Measurements from ENCODE around the gene FTCDNL1.

The FTCDNL1 gene

DNA sequence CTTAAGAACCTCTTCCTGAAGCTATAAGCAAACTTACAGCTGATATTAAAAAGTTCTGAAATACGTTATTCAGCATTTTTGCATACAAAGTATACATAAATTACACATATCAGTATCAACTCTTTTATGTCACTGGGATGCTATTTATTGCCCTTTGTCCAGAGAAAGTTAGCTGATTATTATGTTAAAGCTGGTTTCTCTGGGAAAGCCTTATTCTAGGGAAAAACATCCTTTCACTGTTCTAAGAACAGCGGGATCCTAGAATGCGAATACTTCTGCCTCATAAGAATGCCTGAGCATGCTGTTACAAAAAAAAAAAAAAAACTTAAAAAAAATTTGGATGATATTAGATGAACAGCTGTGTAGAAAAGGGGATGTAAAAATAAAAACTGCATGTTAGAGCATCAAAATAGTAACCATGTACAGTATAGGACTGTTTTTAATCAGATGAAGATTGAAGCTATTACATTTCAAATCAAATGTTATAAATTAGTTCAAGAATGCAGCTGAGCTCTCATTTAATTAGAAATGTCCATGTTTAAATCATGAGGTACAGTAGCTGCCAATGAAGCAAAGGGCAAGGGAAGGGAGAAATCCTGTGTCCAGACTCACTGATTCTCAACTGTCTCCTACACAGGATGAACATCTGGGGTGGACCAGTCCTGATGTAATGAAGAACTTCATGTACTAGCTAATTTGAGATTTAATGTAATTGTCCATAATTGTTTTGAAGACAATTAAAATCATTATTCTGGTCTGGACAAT lies 8.2 kb downstream of the FTCDNL1 start:
- no peak for DNase-seq (ENCODE audit: low spot score)

DNA sequence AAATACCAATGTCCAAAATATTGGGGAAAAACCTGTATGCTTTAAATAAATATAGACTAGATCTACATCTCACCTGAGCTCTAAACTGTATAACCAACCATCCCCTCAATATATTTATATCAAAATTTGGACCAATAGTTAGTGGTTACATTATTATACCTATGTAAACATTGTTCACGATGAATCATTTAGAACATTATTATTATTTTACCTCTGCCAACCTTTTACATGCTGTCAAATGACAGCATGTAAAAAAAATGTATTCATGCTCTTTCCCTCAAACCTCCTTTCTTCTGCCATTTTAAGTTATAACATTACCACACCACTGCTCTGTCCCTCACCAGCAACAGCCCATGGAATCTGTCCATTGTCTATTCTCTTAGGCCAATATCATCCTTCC lies 9.6 kb downstream of the FTCDNL1 start:
- no peak for DNase-seq (ENCODE audit: low spot score)

DNA sequence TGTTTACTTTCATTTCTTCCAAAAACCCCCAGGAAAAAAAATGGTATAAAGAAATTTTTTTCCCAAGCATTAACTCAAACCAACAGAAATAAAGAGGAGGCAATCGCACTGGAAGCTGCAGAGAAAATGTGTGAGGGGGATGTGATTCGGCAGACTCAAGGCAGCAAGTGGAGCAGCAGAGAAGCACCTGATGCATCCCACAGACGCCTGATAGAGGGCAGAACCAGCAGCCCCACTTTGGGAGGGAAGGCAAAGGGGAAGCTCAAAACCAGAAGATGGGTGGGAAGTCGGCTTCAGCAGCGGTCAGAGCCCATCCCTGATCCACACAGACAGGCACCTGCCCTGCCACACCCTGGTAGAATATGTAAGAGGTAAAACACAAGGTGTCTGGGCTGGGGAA lies 12.6 kb downstream of the FTCDNL1 start:
- DNase-seq (ENCODE audit: low spot score) = no peak

DNA sequence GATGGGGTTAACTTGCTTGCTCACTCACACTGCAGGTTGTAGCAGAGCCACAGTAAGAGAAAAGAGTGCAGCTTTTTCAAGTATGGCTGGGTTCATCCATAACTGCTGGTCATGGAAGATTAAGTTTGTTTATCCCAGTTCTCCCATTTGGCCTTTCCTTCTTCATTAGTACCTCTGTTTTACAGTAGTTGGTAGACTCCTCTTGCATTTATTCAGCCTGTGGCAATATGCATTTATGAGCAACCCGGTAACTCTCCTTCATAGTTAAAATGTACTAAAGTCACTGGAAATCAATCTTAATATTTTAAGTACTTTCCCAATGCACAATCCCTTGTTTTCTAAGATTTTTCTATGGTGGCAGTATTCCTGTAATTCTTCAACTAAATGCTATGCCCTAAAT lies 14.0 kb downstream of the FTCDNL1 start:
- DNase-seq (ENCODE audit: low spot score) = no peak

DNA sequence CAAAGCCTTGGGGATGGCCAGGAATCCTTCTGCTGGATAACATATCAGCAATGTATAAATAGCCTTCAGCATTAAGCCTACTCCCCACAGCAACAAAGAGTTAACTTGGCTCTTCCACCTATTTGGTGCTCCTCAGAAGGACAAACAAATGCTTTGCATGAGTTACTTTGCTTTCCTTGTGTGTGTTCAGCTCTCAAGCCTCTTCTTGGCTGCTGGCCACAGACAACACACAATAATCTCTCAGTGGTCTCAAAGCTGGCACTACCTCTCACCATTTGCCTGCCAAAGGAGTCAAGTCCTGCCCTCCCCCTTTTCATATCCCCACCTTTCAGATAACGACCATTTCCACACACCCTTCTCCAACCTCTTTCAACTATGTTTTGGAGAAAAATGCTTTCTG lies 17.5 kb downstream of the FTCDNL1 start:
- DNase-seq (ENCODE audit: low spot score) = no peak

DNA sequence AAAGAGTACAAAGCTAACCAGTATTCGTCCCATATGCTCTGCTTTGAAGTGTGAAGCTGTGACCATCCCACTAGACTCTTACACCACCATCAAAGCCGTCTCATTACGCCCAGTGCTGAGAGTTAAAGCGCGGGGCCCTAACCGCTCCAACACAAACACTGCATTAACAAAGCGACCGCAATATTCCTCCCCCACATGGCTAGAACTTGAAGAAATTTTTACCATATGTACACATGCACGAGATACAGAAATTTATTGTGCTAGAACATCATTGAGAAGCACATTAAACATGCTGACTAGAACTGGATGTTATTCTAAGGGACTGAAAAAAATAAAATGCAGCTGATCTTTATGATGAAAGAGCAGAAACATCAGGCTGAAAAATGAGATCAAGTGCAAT lies 20.5 kb downstream of the FTCDNL1 start:
- DNase-seq (ENCODE audit: low spot score) = no peak

DNA sequence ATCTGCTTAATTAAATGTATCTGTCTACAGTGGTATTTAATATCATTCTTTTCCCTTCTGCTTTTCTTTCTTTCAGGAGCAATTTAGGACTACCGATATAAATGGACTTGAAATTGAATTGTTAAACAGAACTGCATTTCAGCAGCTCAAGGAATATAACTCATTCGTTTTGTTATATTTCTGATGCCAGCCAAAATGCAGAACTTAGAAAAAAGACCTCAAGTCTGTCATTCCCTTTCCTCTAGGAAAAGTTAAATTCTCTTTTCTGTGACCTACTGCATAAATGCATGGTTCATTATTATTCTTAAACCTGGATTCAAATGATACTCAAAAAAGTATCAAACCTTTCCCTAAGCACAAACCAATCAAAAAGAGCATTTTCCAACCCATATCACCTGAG lies 21.4 kb downstream of the FTCDNL1 start:
- no peak for DNase-seq (ENCODE audit: low spot score)

DNA sequence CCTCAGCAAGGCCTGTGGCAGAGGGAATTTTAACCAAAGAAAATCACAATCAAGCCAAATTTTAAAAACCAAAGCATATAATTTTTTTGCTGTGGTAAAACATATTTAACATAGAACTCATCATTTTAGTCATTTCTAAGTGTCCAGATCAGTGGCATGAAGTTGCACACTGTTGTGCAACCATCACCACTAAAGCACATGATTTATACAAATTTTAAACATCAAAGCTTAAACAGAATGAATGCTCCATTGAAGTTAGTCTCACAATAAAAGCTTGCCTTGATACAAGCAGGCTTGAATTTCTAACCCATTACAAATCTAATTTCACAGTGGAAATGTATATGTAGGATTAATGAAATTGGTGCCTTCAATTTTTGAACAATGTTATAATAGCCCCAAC lies 31.2 kb downstream of the FTCDNL1 start:
- DNase-seq (ENCODE audit: low spot score) = no peak

DNA sequence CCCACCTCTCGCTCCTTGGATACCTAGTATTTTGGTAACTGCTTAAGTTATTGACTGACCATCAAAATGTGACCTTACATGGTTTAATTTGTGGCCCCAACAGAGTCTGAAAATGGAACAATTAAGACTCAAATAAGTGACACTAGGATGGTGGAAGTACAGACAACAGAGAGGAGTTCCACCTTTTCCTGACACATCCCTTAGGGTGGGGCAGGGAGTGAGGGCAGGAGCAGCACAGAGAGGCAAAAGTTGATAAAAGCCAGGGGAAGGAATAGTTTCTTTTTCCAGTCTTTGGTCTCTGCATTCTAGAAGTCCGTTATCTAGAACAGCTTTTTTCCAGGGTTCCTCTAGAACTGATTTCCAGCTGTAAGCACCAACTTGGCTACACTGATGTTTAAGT lies 32.2 kb downstream of the FTCDNL1 start:
- no peak for DNase-seq (ENCODE audit: low spot score)

DNA sequence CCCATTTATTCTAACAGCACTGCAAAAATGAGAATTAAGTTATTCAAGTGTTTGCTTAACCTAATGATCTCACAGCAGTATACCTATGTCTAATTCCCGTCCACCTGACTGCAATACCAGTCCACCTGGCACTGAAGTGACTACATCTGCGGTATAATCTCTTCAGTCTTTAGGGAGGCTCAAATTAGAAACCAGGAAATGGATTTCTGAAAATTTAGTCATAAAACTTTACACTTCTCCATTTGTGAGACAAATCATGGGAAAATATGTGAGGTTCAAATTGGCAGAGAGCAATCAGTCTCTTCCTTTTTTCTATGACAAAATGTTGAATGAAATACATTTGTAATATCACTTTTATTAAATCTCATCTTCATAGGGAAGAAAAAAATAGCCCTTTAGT lies 33.0 kb downstream of the FTCDNL1 start:
- DNase-seq (ENCODE audit: low spot score) = no peak

DNA sequence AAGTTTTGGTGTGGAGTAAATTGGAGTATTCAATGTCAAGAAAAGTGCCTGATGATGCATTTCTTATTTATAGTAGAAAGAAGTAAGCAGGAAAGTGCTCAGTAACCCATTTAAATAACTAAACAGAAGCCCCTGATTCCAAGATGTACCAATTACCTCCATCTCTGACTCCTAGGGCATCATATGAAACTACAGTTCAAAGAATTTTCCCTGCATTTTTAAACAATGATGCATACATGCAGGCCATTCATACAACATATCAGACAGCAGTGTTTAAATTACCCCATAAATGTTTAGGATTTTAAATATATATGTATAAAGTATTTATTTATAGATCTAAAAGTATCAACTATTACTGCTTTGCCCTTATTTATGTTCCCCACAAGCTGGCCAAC lies 36.2 kb downstream of the FTCDNL1 start:
- no peak for DNase-seq (ENCODE audit: low spot score)

DNA sequence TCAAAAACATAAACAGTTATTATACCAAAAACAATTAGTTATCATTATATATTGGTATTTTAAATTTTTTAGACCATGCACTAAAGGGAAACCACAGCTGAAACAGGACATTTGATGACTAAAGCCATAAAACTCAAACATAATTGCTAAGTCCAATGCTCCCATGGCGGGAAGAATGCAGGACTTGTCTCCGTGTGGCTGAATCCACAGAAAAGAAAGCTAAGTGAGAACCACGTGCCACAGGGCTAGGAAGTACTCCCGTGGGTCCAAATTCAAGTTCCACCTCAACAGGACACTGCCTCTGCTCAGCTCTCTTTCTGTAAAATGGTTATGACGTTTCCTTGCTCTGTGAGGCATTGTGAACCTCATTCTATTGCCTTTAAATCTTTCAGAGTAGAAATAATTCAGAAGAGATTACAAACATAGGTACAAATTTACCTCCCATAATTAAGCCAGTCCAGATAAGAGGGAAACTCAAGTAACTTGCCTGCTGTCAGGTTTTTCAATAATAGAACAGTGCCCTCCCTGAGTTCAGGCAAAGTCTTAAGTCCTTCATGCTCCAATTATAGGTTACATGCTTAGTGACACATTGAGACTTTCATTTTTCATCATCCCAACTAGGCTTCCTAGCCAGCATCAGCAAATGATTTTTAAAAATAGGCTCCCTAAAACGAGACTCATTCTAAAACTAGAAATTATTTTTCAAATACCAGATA lies 36.7 kb downstream of the FTCDNL1 start:
- no peak for DNase-seq (ENCODE audit: low spot score)

DNA sequence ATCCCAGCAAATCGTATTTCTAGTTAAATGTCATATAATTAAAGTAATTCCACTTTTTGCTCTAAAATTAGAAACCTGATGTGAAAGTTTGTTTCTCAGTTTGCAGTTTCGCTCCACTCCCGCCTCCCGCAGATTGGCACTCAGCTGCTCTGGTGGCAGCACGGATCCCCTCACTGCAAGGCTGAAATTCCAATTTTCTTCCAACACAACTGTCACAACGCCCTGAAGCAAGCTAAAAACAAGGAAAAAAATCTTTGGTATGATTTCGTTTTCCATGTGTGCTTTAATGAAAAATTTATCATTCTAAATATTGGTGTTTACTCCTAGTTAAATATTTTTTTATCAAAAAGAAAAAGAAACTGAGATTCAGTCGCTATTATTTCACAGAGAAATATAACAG lies 38.5 kb downstream of the FTCDNL1 start:
- no peak for DNase-seq (ENCODE audit: low spot score)

DNA sequence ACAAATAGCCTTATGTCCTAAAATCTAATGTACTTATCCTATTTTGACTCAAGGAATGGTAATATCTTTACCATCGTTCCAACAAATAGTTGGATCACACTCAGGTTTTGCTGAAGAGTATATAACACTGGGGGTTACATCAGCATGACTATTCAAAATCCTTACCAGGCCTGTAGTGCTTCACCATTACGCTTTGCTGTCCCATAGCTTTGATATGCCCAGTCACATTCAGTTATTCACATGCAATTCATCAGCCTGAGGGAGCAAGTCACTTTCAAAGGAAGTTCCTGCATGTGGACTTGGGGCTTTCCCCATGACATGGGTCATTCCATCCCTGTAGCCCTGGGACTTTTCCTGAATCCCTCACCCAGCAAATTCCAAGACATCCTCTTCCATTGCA lies 39.6 kb downstream of the FTCDNL1 start:
- no peak for DNase-seq (ENCODE audit: low spot score)

DNA sequence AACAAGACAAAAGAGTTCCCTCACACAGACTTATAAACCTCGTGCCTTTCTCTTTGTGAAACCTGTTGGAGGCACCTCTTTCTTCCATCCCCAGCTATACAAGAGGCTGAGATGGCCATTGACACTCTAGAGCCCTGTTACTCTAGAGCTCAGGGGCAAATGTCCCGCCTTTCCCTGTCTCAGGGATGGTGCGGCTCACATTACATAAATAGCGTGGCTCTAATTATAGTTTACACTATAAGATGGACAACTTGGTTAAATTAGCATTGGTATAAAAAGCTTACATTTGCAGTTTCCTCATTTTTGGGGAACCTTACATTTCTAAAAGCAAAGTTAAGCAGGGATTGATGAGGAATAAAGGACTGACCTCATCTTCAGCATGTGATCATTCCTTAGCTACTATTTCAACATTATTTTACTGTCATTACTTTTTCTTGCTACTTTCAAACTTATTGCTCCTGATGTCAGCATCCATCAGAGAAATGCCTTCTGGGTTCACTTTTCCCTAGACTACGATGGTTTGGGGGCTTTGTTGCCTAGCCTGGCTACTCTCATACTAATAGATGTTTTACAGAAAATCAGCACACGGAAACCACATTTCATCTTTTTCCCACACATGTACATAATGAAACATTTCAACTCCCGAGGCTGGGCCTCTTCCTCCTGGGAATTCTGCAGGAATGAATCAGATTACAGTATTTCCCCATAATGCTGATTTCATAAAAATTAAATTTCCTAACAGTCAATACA lies 40.4 kb downstream of the FTCDNL1 start:
- DNase-seq (ENCODE audit: low spot score) = no peak

DNA sequence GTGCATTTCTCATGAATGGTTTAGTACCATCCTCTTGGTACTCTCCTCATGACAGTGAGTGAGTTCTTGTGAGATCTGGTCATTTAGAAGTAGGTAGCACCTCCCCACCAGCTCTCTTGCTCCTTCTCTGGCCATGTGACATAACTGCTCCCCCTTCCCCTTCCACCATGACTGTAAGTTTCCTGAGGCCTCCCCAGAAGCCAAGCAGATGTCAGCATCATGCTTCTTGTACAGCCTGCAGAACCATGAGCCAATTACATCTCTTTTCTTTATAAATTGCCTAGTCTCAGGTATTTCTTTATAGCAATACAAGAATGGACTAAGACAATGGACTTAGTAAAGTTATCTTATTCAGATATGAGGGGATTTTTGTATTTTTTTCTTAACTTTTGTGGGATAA lies 43.0 kb downstream of the FTCDNL1 start:
- no peak for DNase-seq (ENCODE audit: low spot score)

DNA sequence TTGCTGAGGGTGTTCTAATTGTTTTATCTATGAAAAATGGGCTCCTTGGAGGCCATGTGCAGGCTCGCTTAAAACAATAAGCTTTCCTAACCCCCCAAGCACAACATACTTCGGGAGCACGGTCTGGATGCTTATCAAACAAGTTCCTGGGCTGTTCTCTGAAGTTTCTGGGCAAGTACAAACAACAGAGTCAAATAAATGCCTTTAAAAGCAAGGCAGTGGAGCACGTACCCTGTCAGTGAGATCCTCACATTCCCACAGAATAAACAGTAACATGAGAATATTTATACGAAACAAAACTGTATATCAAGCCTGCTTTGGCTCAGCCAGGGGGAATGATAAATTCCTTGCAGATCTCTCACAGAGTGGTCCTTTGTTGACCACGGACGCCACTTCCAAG lies 44.8 kb downstream of the FTCDNL1 start:
- no peak for DNase-seq (ENCODE audit: low spot score)

DNA sequence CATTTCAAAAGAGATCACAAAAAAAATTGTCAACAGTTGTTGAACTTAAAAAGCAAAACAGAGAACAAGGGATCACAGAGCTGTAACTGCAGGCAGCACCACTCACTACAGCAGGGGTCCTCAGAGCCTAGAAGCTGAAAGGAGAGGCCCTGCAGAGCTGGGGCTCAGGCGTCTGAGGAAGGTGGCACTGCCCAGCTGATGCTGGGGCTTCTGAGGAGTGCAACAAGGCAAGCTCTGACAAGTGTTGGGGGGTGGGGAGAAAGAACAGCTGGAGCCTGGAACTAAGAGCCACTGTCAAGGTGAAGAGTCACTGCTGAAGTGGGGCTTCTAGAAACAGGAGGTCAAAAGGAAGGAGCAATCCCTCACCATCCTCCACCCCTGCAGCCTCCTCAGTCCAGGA lies 46.2 kb downstream of the FTCDNL1 start:
- no peak for DNase-seq (ENCODE audit: low spot score)

DNA sequence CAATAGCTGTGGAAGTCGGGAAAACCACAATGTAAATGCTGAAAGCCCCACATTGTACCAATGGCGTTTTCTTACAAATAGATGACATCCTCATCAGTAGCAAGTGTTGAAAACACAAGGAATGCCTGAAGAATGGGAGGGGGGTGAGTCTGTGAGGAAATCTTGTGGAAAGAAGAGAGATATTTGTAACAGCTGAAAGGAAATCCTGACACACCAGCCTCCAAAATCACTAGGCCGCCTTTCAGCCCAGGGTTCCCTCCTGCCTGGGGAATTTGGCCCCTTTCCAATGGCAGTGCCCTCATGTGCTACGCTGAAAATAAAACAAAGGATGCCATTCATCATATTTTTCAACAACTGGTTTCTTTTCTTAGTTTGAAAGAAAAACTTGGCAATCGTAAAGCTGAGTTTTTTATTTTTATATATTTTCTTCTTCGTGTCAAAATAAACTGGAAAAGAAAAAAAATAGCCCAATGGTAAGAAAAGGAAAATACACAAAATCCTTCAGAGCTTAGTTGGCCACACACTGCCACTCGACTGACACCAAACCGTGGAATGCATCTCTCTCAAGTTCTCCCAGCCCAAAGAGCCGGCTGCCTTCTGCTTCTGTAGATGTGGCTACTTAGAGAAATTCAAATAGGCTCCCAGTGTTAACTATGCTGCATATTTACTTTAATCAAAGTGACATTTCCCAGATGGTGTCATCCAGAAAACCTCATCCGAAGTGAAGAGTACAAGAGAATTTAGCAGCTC lies 52.0 kb downstream of the FTCDNL1 start:
- DNase-seq (ENCODE audit: low spot score) = no peak

DNA sequence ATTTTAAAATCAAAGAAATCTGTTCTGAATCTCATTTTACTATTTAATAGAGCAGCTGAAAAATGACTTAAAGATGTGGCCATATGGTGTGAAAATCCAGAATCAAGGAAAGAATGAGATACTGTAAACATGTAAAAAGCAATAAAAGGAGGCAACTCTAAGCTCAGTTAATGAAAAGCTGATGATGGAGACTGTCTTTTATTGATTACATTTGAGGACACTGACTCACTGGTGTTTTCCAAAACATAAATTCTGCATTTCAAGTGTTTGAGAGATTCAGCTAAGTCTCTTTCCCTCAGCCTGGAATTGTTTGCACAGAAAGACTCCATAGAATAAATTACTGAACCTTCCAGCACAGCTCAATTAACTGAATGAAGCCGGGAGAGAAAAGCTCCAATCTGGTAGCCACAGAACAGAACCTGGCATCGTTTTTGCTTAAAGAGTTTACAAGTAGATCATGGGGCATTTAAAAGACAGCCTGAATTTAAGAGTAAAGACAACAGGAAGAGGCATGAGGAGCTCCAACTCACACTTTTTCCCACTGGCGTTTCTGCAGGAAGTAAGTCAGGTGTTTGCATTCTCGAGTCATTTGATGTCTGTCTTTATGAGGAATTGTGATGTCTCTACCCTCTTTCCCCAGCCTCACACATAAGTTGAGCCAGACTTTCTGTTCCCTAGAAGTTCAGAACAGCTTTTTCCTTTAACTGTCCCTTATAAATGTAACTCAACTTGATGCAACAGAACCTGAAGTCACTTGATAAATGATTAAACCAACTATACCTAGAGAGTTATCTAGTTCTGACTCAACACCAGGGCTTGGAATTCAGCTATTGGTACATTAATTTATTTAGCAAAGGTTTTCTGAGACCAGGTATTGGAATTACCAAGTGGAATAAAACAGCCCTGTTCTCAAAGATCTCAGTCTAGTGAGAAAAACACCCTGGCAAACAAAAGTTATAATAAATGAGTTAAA lies 53.3 kb downstream of the FTCDNL1 start:
- no peak for DNase-seq (ENCODE audit: low spot score)

DNA sequence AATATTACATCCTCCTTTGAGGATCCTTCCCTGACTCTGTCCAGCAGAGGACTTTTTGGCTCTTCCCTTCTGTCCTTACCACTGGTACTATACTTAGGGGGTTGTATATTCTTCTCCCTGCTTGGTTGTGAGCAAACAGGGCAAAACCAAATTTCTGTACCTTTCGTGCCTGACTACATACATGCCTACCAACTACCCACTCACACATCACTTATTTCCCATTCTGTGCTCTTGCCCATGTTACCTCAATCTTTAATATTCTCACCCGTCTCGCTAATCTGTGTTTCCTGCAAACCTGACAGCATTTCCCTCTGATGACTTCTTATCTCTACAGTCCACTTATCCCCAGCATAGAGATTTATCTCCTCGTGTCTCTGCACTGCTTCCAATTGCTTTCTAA lies 58.6 kb downstream of the FTCDNL1 start:
- no peak for DNase-seq (ENCODE audit: low spot score)
